HFF-Myc (cell line): ENCODE measurements around the gene NR5A1.

Experiments
- DNase-seq: peaks from one replicate; pipeline ENCODE4 v3.0.0-alpha.2; 2011; ENCODE audit warnings: low read depth; ENCODE audit errors: extremely low read depth
- H3K4me3 ChIP-seq: replicated peaks from 2 replicates; pipeline ENCODE4 v1.5.1; 2011; ENCODE audit warnings: low read depth, mild to moderate bottlenecking, control low read depth, low read length
- CTCF ChIP-seq: IDR thresholded peaks from 2 replicates; pipeline ENCODE4 v1.5.1; 2012; ENCODE audit warnings: mild to moderate bottlenecking, low read depth, low read length, control low read depth; ENCODE audit errors: missing control alignments

Gene NR5A1

GRCh38 chr9:124440786-124441185 lies 66.4 kb downstream of the NR5A1 start:
- TF ChIP-seq CTCF = no peak
- DNase-seq = no peak
- H3K4me3 ChIP-seq = no peak overlapping the region

- DNase-seq = no peak
- no peak overlapping the region for H3K4me3 ChIP-seq
- TF ChIP-seq CTCF = no peak
Measured at GRCh38 chr9:124439686-124440243, 67.4 kb downstream of the NR5A1 start.

GRCh38 chr9:124439086-124439485 lies 68.1 kb downstream of the NR5A1 start:
- DNase-seq = no peak
- no peak overlapping the region for H3K4me3 ChIP-seq
- TF ChIP-seq CTCF = no peak

- no peak for TF ChIP-seq CTCF
- no peak overlapping the region for H3K4me3 ChIP-seq
- DNase-seq = no peak
Measured at GRCh38 chr9:124438091-124438490, 69.1 kb downstream of the NR5A1 start.

GRCh38 chr9:124437086-124437485 lies 70.1 kb downstream of the NR5A1 start:
- no peak for DNase-seq
- TF ChIP-seq CTCF = no peak
- H3K4me3 ChIP-seq = no peak overlapping the region

- no peak for TF ChIP-seq CTCF
- no peak overlapping the region for H3K4me3 ChIP-seq
- no peak for DNase-seq
Measured at GRCh38 chr9:124436320-124436719, 70.9 kb downstream of the NR5A1 start.
